Gastroesophageal sphincter (tissue), 3 donors: Measurements from ENCODE around the gene OTOP3.

Experiments
- CTCF ChIP-seq, 4 experiments: fragments of 200-600 bp in 2 of 4; fragments of 450-650 bp in 2 of 4; sonication (generic) in 1 of 4; IDR thresholded peaks; one replicate each; pipeline ENCODE4 v1.5.1; 2017 to 2019; ENCODE audit warnings: antibody characterized with exemption in 4 of 4, mild to moderate bottlenecking in 2 of 4, moderate library complexity in 2 of 4
- POLR2AphosphoS5 ChIP-seq: sonication (generic); formaldehyde crosslinking; IDR thresholded peaks from one replicate; pipeline ENCODE4 v1.6.1; 2017; ENCODE audit warnings: antibody characterized with exemption

GRCh38 chr17:74954665-74955421 lies 19.1 kb downstream of the OTOP3 start:
- TF ChIP-seq POLR2AphosphoS5, result no peak
- no peak for TF ChIP-seq CTCF (IDR thresholded peaks at IDR 0.05)
